ENCODE data around the gene RUFY1.

The RUFY1 gene

GRCh38 chr5:179610903-179611265, 60.5 kb downstream of the RUFY1 start:
- H3K4me1 Mint-ChIP-seq = peaks cover 60% of the 10 kb centered on the region
- peaks cover 68% of the 10 kb centered on the region for H3K36me3 Mint-ChIP-seq (ENCODE audit: low read depth)
- peak overlapping the region; percentile 97 for H3K27ac Mint-ChIP-seq
- DNase-seq = no peak
- H3K4me3 Mint-ChIP-seq = no peak overlapping the region
- no peak for TF ChIP-seq CTCF (IDR thresholded peaks at IDR 0.05)
- peaks cover 2% of the 10 kb centered on the region for H3K27me3 Mint-ChIP-seq (ENCODE audit: low read depth, poor library complexity)
- no peaks in the 10 kb centered on the region for H3K9me3 Mint-ChIP-seq

- DNase-seq = no peak
- Mint-ChIP-seq H3K4me3 (peak overlapping the region; percentile 17), H3K36me3 (ENCODE audit: low read depth) (peaks cover 79% of the 10 kb centered on the region), H3K4me1 (peaks cover 73% of the 10 kb centered on the region), H3K9me3 (no peaks in the 10 kb centered on the region), H3K27me3 (ENCODE audit: low read depth, poor library complexity) (peaks cover 2% of the 10 kb centered on the region), H3K27ac (peak overlapping the region; percentile 98)
- TF ChIP-seq CTCF (IDR thresholded peaks at IDR 0.05) = no peak
Measured at GRCh38 chr5:179612577-179613459, 62.5 kb downstream of the RUFY1 start.

- Mint-ChIP-seq H3K4me3 (no peak overlapping the region), H3K27ac (peak overlapping the region; percentile 98), H3K36me3 (ENCODE audit: low read depth) (peaks cover 84% of the 10 kb centered on the region), H3K27me3 (ENCODE audit: low read depth, poor library complexity) (peaks cover 2% of the 10 kb centered on the region), H3K9me3 (no peaks in the 10 kb centered on the region), H3K4me1 (peaks cover 78% of the 10 kb centered on the region)
- DNase-seq = no peak
- no peak for TF ChIP-seq CTCF (IDR thresholded peaks at IDR 0.05)
Measured at GRCh38 chr5:179613460-179614071, 63.2 kb downstream of the RUFY1 start.

- Mint-ChIP-seq H3K36me3 (ENCODE audit: low read depth) (peaks cover 85% of the 10 kb centered on the region), H3K27me3 (ENCODE audit: low read depth, poor library complexity) (peaks cover 2% of the 10 kb centered on the region), H3K9me3 (no peaks in the 10 kb centered on the region), H3K4me3 (peak overlapping the region; percentile 18), H3K4me1 (peaks cover 81% of the 10 kb centered on the region), H3K27ac (peak overlapping the region; percentile 73)
- TF ChIP-seq CTCF (IDR thresholded peaks at IDR 0.05) = no peak
- no peak for DNase-seq
Measured at GRCh38 chr5:179614745-179615144, 64.4 kb downstream of the RUFY1 start.

GRCh38 chr5:179615203-179615602, 64.8 kb downstream of the RUFY1 start:
- Mint-ChIP-seq H3K36me3 (ENCODE audit: low read depth) (peaks cover 87% of the 10 kb centered on the region), H3K4me1 (peaks cover 81% of the 10 kb centered on the region), H3K4me3 (no peak overlapping the region), H3K27me3 (ENCODE audit: low read depth, poor library complexity) (peaks cover 2% of the 10 kb centered on the region), H3K9me3 (no peaks in the 10 kb centered on the region), H3K27ac (peak overlapping the region; percentile 73)
- DNase-seq = no peak
- no peak for TF ChIP-seq CTCF (IDR thresholded peaks at IDR 0.05)

All from nephron progenitor cell (in vitro differentiated cells).